K562 (cell line): Measurements from ENCODE around the gene PLEKHA8. TPM values are rescaled to one million over a fixed set of nuclear protein-coding genes. Genes with fewer than 3 reads are reported as not detected.

ENCODE experiments used
- ATAC-seq: fragments of 200-7000 bp; cut with Tn5 transposase; 3 replicates; pipeline ENCODE4 v1.9.1; 2020; ENCODE audit warnings: moderate library complexity
- BruUV-seq: library from RNA; stranded (reverse); fragments of 400-500 nt; replicated peaks from 2 replicates; lab custom pipeline; 2021; lab: Mats Ljungman, UMichigan
- CTCF ChIA-PET: fragments of 300-600 bp; formaldehyde crosslinking; extraction: SDS; loops from one replicate; lab custom pipeline; 2021; ENCODE audit warnings: low intra/inter-chr PET ratio; lab: Yijun Ruan, JAX
- POLR2A ChIA-PET: fragments of 300-600, 350-650 bp; sonication (Branson Sonifier 250); formaldehyde crosslinking; extraction: SDS; loops from one replicate; lab custom pipeline; 2021; ENCODE audit warnings: antibody characterized with exemption, inconsistent platforms; lab: Yijun Ruan, JAX
- DNase-seq, 4 experiments: peaks; one replicate each; pipeline versions ENCODE4 v3.0.0 to v3.0.0-alpha.2; 2011 to 2018; ENCODE audit warnings: low spot score in 3 of 4, mixed read lengths in 3 of 4; ENCODE audit errors: extremely low read depth in 1 of 4
- FAIRE-seq: peaks from 2 replicates; lab custom pipeline; 2011; peaks lifted over from hg19 to GRCh38; lab: Jason Lieb, UNC
- H2AFZ ChIP-seq: 2 replicates; pipeline ENCODE4 v1.6.0; 2011; ENCODE audit warnings: low read depth, low read length, control low read depth, inconsistent platforms
- H3K27ac ChIP-seq: fragments of 200-600 bp; 3 replicates; pipeline ENCODE4 v1.8.0; 2011; ENCODE audit warnings: low read depth, mild to moderate bottlenecking, control low read depth, inconsistent platforms, low read length, moderate library complexity, mixed read lengths; ENCODE audit errors: extremely low read depth
- H3K27me3 ChIP-seq, 2 experiments: fragments of 300-600 bp in 1 of 2; 2 replicates in 1 of 2; 3 replicates in 1 of 2; pipeline versions ENCODE4 v1.6.0 to v1.8.0; 2011; ENCODE audit warnings: inconsistent platforms in 2 of 2, low read length in 2 of 2, mild to moderate bottlenecking in 1 of 2, mixed read lengths in 1 of 2, moderate library complexity in 1 of 2; ENCODE audit not compliant: control insufficient read depth in 2 of 2, insufficient read depth in 2 of 2
- H3K36me3 ChIP-seq: fragments of 300-600 bp; 3 replicates; pipeline ENCODE4 v1.8.0; 2011; ENCODE audit warnings: mild to moderate bottlenecking, low read length, inconsistent platforms; ENCODE audit not compliant: control insufficient read depth, insufficient read depth
- H3K4me1 ChIP-seq, 2 experiments: fragments of 200-600 bp in 1 of 2; replicated peaks in 1 of 2; 2 replicates in 1 of 2; 3 replicates in 1 of 2; pipeline versions ENCODE4 v1.5.1 to v1.8.0; 2011; ENCODE audit warnings: inconsistent platforms in 2 of 2, low read length in 2 of 2, mild to moderate bottlenecking in 1 of 2, mixed read lengths in 1 of 2, moderate library complexity in 1 of 2; ENCODE audit not compliant: control insufficient read depth in 2 of 2, insufficient read depth in 2 of 2
- H3K4me2 ChIP-seq: 2 replicates; pipeline ENCODE4 v1.6.1; 2011; ENCODE audit warnings: low read length, control low read depth, inconsistent platforms, mixed read lengths; ENCODE audit not compliant: insufficient read depth
- H3K4me3 ChIP-seq: fragments of 200-600 bp; sonication (generic), shearing (Covaris generic); 2 replicates; pipeline ENCODE4 v1.5.1; 2016; ENCODE audit warnings: control low read depth, inconsistent platforms
- H3K79me2 ChIP-seq: fragments of 200-600 bp; 3 replicates; pipeline ENCODE4 v1.8.0; 2011; ENCODE audit warnings: low read length, inconsistent platforms; ENCODE audit not compliant: control insufficient read depth, insufficient read depth
- H3K9ac ChIP-seq, 2 experiments: 2 replicates each; pipeline versions ENCODE4 v1.6.0 to v1.6.1; 2011; ENCODE audit warnings: low read depth in 2 of 2, low read length in 2 of 2, control low read depth in 1 of 2, inconsistent platforms in 1 of 2, mild to moderate bottlenecking in 1 of 2, mixed read lengths in 1 of 2; ENCODE audit not compliant: insufficient read depth in 1 of 2
- H3K9me1 ChIP-seq: one replicate; pipeline ENCODE4 v1.6.0; 2011; ENCODE audit warnings: inconsistent platforms, mild to moderate bottlenecking, low read length, moderate library complexity; ENCODE audit not compliant: control insufficient read depth, insufficient read depth
- H3K9me3 ChIP-seq: replicated peaks from 2 replicates; pipeline ENCODE4 v1.5.1; 2011; ENCODE audit warnings: low read depth, low read length, inconsistent platforms; ENCODE audit not compliant: control insufficient read depth, insufficient read depth
- H4K20me1 ChIP-seq: replicated peaks from 2 replicates; pipeline ENCODE4 v1.6.1; 2011; ENCODE audit warnings: low read length, inconsistent platforms, mixed read lengths; ENCODE audit not compliant: control insufficient read depth, insufficient read depth
- ARHGAP35 ChIP-seq: fragments of 450-650 bp; IDR thresholded peaks from 2 replicates; pipeline ENCODE4 v1.6.1; 2018; ENCODE audit not compliant: partially characterized antibody
- CREBBP ChIP-seq: IDR thresholded peaks from one replicate; pipeline ENCODE4 v1.6.1; 2012; ENCODE audit warnings: low read depth, mild to moderate bottlenecking, control low read depth, inconsistent platforms, low read length
- EGR1 ChIP-seq: fragments of 450-650 bp; conservative IDR thresholded peaks from 2 replicates; pipeline ENCODE4 v1.6.1; 2017; ENCODE audit warnings: mild to moderate bottlenecking
- ETV6 ChIP-seq, 3 experiments: fragments of 150-350 bp in 1 of 3; sonication (generic) in 1 of 3; formaldehyde crosslinking in 1 of 3; IDR thresholded peaks; 2 replicates each; pipeline versions ENCODE4 v1.6.1 to v1.8.0; 2014 to 2022; ENCODE audit warnings: borderline replicate concordance in 2 of 3, low read depth in 2 of 3, antibody characterized with exemption in 1 of 3, low read length in 1 of 3, mild to moderate bottlenecking in 1 of 3, missing genetic modification reagents in 1 of 3
- GTF2B ChIP-seq: IDR thresholded peaks from 2 replicates; pipeline ENCODE4 v1.6.1; 2011; ENCODE audit not compliant: insufficient read length; ENCODE audit errors: extremely low read depth
- POLR2H ChIP-seq: IDR thresholded peaks from 2 replicates; pipeline ENCODE4 v1.6.1; 2016; ENCODE audit warnings: missing genetic modification characterization, low read depth, mild to moderate bottlenecking, control low read depth, missing compliant biosample characterization, moderate library complexity
- SRF ChIP-seq, 2 experiments: fragments of 250-450, 450-650 bp in 1 of 2; sonication (Bioruptor Pico) in 1 of 2; sonication (generic) in 1 of 2; formaldehyde crosslinking; IDR thresholded peaks; 2 replicates each; pipeline versions ENCODE4 v1.5.0 to v1.5.1; 2020 to 2022; ENCODE audit warnings: mild to moderate bottlenecking in 1 of 2, missing genetic modification reagents in 1 of 2
- TEAD1 ChIP-seq, 2 experiments: fragments of 450-650 bp in 1 of 2; sonication (generic) in 1 of 2; formaldehyde crosslinking; IDR thresholded peaks; 2 replicates each; pipeline versions ENCODE4 v1.4.0 to v1.8.0; 2020 to 2022; ENCODE audit warnings: mild to moderate bottlenecking in 2 of 2, missing genetic modification reagents in 1 of 2
- THAP7 ChIP-seq: fragments of 250-450 bp; sonication (Bioruptor Pico); IDR thresholded peaks from 2 replicates; pipeline ENCODE4 v1.5.0; 2021
- ZNF444 ChIP-seq: fragments of 250-450 bp; sonication (Bioruptor Pico); IDR thresholded peaks from 2 replicates; pipeline ENCODE4 v1.4.0; 2020; ENCODE audit warnings: mild to moderate bottlenecking, moderate library complexity
- WGBS: fragments of 100-300 bp; shearing (Covaris generic); methylation state at CpG from one replicate; pipeline ENCODE4 v1.1.6; 2016; ENCODE audit warnings: low coverage, mixed read lengths; ENCODE audit not compliant: insufficient coverage; ENCODE audit errors: missing lambda C conversion rate; 5-methylcytosine and 5-hydroxymethylcytosine counted together
- in situ Hi-C: fragments of 300-500 bp; cut with MboI; formaldehyde crosslinking; loops from 4 replicates; pipeline ENCODE4 v1.15.0; 2018; ENCODE audit warnings: inconsistent platforms, mixed read lengths
- intact Hi-C: fragments of 100-400 bp; cut with micrococcal nuclease; formaldehyde crosslinking; loops from 2 replicates; pipeline ENCODE4 v1.14.2; 2022
- polyA plus RNA-seq, 8 experiments: library from polyadenylated mRNA; depleted of rRNA in 4 of 8; stranded (reverse) in 5 of 8; unstranded in 3 of 8; fragments of >200 nt; fragmentation: Nextera tagmentation in 2 of 8; fragmentation: Illumina TruSeq in 1 of 8; extraction: Ambion mirVana in 2 of 8; extraction: Trizol in 1 of 8; gene quantifications; 2 replicates each; pipeline versions ENCODE4 v1.2.1 to v1.2.3, GENCODE V29; 2011 to 2014; ENCODE audit warnings: inconsistent platforms in 1 of 8, missing spikeins in 1 of 8
- total RNA-seq, 7 experiments: library from RNA; depleted of rRNA in 6 of 7; stranded (reverse); fragments of >200 nt in 6 of 7; fragmentation: Illumina TruSeq in 2 of 7; extraction: Trizol in 2 of 7; gene quantifications; 2 replicates each; pipeline versions ENCODE4 v1.2.1 to v1.2.3, GENCODE V29; 2011 to 2021; ENCODE audit warnings: low replicate concordance in 1 of 7
- TF ChIP-seq, protein P1 (sequence below): fragments of 450-650 bp; formaldehyde crosslinking; IDR thresholded peaks from 2 replicates; pipeline ENCODE4 v1.4.0; 2020; ENCODE audit warnings: mild to moderate bottlenecking

PLEKHA8 gene
- total and polyA plus RNA-seq, 9 of the 15 experiments (the other 6 are each of a cell fraction or from before 2014, with no cell fraction given), result 3.2 to 16.3 (median 11.8) TPM

- no peaks in the 10 kb centered on the region for H3K36me3 ChIP-seq
- no peak overlapping the region for H3K4me2 ChIP-seq
- FAIRE-seq, result no peak
- peaks cover 16 to 22% of the 10 kb centered on the region in 2 experiments; a peak in 4 of 5 replicates for H3K4me1 ChIP-seq
- no peak for DNase-seq
- H3K79me2 ChIP-seq, result peaks cover 7% of the 10 kb centered on the region; the same call in 2 of the 3 replicates
- intact Hi-C loops (loop anchor here (5.0 kb wide), 1 partner anchor 113 kb away; the partner anchor contains the start of genes FKBP14 and PLEKHA8), in situ Hi-C loops (no loop called here)
- no peak overlapping the region for H2AFZ ChIP-seq
- TF ChIP-seq ARHGAP35, result no peak
- no peak for TF ChIP-seq TEAD1 (CRISPR knock-in tag; IDR thresholded peaks at IDR 0.05)
- TF ChIP-seq GTF2B, result no peak
- TF ChIP-seq ETV6 (IDR thresholded peaks at IDR 0.05; ENCODE audit: borderline replicate concordance in 1 of 2, low read depth in 2 of 2, low read length in 1 of 2), result no peak
- TF ChIP-seq ETV6 (CRISPR knock-in tag; IDR thresholded peaks at IDR 0.05; ENCODE audit: borderline replicate concordance), result no peak
- no peak for TF ChIP-seq CREBBP
- TF ChIP-seq, protein P1, sequence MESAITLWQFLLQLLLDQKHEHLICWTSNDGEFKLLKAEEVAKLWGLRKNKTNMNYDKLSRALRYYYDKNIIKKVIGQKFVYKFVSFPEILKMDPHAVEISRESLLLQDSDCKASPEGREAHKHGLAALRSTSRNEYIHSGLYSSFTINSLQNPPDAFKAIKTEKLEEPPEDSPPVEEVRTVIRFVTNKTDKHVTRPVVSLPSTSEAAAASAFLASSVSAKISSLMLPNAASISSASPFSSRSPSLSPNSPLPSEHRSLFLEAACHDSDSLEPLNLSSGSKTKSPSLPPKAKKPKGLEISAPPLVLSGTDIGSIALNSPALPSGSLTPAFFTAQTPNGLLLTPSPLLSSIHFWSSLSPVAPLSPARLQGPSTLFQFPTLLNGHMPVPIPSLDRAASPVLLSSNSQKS (CRISPR knock-in tag), result no peak
- no peak for TF ChIP-seq SRF (CRISPR knock-in tag; IDR thresholded peaks at IDR 0.05)
- no peak for TF ChIP-seq ZNF444 (CRISPR knock-in tag)
- no peak for TF ChIP-seq THAP7 (CRISPR knock-in tag)
- no peak for TF ChIP-seq EGR1
- no peak for TF ChIP-seq POLR2H (tag)
- H3K9me3 ChIP-seq, result no peaks in the 10 kb centered on the region
- WGBS, result 41% methylated on average over 4 of the region's 4 CpGs
- H3K9me1 ChIP-seq, result no peaks in the 10 kb centered on the region
- no peak overlapping the region for H3K9ac ChIP-seq
- BruUV-seq, result no TSS peak
- ChIA-PET POLR2A (interaction anchor here (0.6 kb wide), 1 partner anchor 17 kb away, joined by 3 read pairs; no protein-coding TSS in a partner anchor), CTCF (no interaction called here)
- no peaks in the 10 kb centered on the region for H3K27me3 ChIP-seq
- ATAC-seq, result no peak
- H3K4me3 ChIP-seq, result no peak overlapping the region
- H3K27ac ChIP-seq, result no peak overlapping the region
- H4K20me1 ChIP-seq, result no peaks in the 10 kb centered on the region
These were observed 111.7 kb downstream of the PLEKHA8 start for GRCh38 chr7:30139836-30140384.
